DLD1 (cell line): ENCODE data around the gene CADPS.

Experiments used
- in situ Hi-C: cut with HindIII; loops from 2 replicates; pipeline ENCODE4 v1.10.0; 2017; ENCODE audit warnings: low sequenced_read_pairs

The CADPS gene

DNA sequence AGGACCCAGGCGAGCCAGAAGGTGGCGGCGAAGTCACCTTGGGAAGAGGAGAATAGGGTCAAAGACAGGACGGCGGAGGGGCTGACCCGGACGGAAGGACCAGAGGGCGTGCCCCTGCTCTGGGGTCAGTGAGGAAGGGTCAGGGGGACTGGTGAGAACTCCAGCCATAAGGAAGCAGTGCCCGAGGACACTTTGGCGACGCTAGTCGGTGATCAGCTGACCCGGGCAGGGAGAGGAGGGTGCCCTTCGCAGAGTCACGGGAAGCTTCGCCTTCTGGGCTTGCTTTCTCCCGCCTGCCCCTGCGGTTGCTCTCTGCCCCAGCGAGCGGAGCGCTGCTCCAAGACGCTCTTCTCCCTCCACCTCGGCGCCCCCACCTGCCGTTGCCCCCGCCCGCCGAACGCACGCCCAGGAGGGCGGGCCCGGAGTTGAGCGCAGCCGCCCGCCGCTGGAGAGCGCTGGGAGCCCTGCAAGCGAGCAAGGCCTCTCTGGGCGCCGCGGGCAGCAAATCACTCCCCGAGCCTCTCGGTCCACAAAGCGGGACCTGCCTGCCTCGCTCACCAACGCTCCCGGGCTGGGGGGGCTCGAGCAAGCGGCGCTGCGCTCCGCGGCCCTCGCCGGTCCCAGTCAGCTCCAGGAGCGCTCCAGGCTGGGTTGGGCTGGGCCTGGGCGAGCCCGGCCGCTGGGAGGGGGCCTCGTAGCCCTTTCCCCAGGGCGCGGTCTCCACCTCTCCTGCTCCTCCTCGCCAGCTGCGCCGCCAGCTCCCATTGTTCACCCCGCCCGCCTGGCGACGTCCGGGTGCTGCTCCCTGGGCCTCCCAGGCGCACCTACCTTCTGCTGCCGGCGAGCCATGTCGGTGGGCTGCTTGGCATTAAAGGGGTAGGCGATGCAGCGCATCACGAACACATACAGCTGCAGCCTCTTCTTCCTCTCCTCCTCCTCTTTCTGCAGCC lies 1.2 kb downstream of the CADPS start:
- in situ Hi-C loops: loop anchor here (25.0 kb wide), 1 partner anchor 313 kb away; no protein-coding TSS in a partner anchor

DNA sequence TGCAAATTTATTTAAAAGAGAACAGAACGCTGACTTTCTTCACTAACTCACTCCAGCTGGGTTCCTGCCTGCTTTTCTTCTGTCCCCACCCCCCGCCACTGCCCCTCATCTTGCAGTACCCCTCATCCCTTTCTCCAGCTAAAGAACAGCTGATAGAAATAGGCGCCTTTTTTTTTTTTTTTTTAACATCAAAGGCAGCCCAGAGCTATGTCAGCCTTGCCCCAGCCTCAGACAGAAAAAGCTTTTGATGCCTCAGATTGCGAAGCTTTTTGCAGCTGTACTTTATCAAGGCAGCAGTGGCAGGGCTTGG lies 1.8 kb downstream of the CADPS start:
- in situ Hi-C loops: loop anchor here (25.0 kb wide), 1 partner anchor 314 kb away; no protein-coding TSS in a partner anchor

DNA sequence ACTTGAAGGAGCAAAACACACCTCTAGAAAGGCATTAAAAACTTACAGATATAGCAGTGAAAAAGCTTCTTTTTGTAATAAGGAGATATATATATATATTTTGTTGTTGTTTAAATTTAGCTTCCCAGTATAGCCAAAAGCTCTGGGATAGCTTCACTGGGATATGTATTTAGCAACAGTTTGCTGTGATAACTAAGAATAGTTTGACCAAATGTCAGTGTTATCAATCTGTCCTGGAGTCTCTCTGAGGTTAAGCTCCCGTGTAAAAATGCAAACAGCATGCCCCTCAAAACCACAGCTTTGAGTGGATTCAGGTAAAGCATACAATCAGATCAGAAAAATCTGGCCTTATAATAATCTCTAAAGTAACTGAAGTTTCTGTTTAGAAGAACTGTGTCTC lies 2.9 kb downstream of the CADPS start:
- in situ Hi-C loops: loop anchor here (25.0 kb wide), 1 partner anchor 315 kb away; no protein-coding TSS in a partner anchor

DNA sequence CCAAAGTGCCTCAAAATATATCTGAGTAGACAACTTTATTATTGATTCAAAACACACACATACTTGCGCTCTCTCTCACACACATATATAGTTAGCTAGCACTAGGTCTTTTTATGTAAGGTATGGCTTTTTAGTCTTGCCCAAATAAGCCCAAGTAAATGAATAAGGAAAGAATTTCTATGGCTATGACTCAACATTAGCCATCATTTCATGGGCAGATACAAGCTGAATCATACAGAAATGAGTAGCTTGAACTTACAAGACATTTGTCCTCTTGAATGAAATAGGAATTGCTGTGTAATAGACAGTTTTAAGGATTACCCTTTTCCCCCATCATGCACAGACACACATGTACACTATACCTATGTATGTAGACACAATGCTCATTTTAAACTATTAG lies 4.9 kb downstream of the CADPS start:
- in situ Hi-C loops: loop anchor here (25.0 kb wide), 1 partner anchor 317 kb away; no protein-coding TSS in a partner anchor

DNA sequence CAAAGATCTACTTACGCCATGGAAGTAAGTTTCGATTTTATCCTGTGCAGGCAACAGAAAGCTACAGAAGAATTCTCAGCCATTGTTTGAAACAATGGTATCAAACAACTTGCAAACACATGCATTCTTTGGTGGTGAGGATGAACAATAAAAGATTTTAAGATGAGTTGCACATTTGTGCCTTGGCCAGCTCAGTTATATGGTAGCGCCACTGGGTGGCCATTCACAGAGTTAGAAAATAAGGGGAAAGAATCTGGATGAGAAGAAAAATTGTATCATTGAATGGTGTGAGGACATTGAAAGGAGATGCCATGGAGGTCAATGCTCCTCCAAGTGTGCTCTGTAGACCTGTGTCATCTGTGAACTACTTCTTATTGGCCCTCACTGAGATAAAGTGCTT lies 11.6 kb downstream of the CADPS start:
- in situ Hi-C loops: loop anchor here (25.0 kb wide), 1 partner anchor 324 kb away; no protein-coding TSS in a partner anchor

DNA sequence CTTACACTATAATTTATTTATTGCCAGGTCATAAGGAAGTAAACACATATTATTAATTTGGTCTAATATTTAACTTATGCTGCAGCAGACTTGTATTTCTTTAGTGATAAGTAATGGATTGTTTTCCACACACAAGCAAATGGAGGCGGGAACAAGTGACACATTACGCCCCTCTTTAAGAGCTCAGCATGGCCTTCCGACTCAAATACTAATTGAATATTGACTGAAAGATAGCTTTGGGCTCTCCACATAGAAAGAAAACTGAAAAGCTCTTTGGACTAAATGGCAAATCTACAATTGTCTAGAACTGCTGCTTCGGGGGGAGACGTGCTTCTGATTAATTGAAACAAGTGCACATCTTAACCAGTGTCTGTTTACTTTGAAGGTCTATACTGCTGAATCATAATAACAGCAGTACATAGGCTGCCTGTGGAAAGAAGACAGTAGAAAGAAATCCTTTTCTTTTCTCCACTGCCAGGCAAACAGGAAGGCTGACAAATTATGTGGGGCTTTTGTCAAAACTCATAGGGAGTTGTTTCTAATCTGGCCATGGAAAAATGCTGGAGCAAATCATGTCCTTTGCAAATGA lies 15.9 kb downstream of the CADPS start:
- in situ Hi-C loops: loop anchor here (25.0 kb wide), 1 partner anchor 328 kb away; no protein-coding TSS in a partner anchor

DNA sequence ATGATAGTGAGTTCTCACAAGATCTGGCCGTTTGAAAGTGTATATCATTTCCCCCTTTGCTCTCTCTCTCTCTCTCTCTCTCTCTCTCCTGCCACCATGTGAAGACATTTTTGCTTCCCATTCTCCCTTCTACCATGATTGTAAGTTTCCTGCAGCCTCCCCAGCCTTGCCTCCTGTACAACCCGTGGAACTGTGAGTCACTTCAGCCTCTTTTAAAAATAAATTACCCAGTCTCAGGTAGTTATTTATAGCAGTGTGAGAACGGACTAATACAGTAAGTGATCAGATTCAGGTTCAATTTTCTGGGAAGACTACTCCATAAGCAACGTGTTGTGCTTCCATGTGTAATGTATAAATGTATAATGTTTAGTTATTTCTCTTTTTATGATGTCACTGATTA lies 29.2 kb downstream of the CADPS start:
- in situ Hi-C loops: no loop called here

DNA sequence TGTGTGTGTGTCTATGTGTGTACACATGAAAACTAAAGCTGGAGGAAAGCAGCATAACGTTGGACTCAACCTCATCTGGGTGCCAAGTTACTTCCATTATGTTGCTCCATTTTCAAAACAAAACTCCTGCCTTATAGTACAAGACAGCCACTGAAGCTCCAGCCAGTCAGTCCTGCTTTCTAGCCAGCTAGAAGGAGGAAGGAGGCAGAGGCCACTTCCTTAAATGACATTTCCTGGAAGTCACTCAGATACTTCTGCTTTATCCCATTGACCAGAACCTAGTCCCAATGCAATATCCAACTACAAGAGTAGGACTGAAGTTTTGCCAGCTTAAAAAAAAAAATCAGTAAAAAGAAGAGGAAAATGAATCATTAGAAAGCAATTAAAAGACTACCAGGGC lies 31.7 kb downstream of the CADPS start:
- in situ Hi-C loops: no loop called here

DNA sequence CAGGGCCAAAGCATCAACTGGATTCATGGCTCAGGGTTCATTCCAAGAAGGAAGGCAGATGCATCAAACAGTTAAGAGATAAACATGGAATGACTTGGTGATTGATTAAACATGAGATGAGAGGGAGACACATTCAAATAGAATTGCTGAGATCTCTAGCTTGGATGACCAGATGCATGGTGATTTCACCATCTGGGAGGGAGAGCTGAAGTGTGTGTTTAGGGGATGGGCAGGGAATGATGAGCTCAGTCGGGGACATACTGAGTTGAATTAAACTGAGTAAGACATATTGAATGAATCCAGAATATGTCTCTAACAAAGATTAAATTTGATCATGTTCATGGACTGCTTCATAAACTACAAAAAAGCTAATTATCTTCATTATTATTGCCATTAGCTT lies 35.5 kb downstream of the CADPS start:
- in situ Hi-C loops: no loop called here

DNA sequence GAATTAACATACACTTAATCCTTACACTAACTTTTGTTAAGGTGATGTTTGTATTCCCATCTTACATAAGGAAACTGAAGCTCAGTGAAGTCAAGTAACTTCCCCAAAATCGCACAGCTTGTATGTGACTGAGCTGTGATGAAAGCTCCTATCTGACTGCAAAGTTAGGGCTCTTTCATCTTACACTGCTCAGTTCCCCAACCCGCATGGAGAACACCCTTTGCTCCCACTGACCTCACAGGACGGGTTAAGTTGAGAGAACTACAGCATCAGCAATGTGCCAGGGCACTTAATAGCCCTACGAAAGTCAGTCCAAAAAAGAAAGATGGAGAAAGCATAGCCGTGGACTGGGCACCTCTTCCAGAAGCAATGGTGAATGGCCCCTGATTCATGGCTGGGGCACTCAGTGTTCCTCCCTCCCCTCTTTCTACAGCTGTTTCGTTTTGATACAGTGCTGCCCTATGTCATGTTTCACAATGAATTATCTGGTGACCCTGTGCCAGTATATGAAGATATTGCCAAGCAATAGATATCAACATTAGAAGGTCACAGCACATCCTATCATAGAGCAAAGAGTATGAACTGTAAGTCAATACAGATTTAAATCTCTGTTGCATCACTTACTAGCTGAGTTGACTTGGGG lies 38.0 kb downstream of the CADPS start:
- in situ Hi-C loops: no loop called here

DNA sequence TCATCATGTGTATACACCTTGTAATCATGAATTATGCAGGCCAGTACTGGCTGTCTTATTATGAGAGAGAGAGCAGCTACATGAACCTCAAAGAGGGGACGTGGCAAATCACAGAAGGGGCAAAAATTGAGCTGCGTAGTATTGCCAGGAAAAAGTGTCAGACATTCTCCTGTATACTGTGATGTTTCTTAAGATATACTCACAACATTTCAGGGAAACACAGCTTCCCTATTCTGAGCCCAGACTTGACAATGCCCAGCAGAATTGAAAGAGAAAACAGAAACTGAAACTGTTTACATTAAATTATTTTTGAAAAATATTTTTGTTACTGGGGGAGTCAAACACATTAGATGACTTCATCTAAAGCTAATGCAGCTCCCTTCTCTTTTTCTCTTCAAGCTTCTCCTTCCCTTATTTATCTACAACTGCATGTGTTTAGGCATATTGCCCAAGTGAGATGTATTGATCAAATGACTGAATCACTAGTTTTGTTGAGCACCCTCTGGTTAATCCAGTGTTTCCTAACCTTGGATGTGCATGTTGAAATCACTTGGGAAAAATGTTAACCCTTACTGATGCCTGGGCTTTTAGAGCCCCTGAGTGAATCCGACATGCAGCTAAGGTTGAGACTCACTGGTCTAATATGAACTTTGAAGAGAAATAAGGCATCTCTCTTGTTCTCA lies 39.5 kb downstream of the CADPS start:
- in situ Hi-C loops: no loop called here

DNA sequence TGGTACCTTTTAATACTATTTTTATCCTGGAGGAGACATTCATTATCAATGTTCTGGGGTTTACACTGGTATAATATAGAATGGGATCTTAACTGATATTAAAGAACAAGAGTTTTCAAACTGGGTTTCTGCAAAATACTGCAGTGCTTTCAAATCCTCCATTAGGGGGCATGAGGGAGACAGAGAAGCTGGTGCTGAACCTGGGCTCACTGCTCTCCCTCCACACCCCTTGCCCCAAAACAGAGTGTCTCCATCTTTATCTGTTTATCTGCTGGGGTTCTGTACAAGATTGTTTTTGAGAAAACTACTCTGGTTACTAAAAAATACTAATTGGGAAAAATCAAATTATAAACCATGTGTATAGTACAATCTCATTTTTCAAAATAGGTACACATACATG lies 41.7 kb downstream of the CADPS start:
- in situ Hi-C loops: no loop called here

DNA sequence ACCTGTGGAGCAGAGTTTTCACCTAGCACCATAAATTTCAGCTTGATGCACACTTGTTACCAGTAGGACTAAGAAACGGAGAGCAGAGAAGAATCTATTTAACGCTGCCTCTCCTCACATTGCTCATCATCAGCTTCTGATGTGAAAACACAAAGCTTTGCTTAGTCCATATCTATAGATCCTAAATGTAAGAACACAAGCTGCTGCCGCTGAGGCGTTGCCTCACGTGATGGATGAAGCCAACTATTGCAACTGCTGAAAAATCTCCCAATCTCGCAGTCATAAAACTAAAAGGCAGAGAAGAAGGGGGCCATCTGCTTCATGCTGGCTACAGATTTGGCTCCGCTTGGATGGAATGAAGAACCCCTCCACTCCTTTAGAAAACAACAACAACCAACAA lies 42.7 kb downstream of the CADPS start:
- in situ Hi-C loops: no loop called here

DNA sequence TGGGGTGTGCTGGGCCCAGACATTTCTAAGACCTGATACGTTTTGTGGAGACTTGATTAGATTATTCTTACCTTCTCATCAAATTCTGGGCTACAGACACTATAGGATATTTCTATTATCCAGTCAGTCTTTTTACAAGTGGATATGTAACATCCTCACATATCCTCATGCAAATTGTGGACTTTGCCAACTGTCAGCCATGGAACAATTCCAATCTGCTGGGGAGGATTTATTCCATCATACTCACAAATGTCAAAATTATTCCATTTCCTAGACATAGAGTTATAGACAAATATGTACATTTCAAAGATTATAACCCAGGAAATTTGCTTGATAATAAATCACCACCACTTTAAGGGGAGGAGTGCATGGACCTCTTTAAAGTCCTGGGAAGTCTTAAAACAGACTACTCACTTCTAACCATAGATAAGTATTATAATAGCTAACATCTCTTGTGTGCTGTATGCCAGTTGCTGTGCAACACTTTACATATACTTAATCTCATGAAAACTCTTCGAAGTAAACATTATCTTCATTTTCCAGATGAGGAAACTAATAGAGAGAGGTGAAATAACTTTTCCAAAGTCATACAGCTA lies 44.4 kb downstream of the CADPS start:
- in situ Hi-C loops: no loop called here

DNA sequence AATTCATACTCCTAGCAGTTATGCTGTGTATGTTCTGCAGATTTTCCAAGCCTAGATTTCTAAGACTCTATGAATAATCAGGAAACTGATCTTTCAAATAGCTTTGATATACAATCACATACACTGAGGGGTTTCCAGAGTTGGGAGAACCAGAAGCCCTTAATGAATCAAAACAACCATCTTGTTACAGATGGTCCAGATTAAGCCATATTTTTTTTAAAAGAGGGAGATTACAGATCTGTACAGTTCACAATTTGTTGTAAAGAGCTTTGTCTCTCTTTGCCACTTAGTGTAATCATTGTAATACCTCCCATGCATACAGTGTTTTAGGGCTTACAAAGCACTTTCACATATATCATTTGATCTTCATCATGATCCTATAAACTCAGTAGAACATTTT lies 47.7 kb downstream of the CADPS start:
- in situ Hi-C loops: no loop called here

DNA sequence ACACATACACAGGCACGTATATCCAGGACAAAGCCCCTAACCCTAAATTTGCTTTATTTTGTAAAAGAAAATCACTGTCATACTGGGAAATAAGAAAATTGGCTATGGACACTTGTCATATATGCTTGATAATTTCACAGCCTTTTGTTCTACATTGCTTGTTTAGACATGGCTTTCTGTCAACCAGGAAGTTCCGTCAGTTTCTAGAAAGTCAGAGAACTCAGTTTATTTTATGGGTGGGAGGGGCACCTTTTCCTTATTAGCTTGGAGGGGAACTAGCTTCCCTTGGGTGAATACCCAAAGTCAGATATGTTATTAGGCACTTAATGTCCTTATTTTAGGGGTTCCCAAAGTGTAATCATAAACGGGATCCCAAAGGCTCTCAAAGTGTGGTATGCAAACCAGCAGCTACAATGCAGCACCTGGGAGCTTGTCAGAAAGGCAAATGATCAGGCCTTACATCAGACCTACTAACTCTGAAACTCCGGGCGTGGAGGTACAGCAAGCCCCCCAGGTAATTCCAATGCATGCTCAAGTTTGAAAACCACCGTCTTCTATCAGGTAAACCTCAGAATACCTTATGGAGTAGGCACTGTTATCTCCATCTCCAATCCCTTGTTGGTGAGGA lies 50.1 kb downstream of the CADPS start:
- in situ Hi-C loops: no loop called here

DNA sequence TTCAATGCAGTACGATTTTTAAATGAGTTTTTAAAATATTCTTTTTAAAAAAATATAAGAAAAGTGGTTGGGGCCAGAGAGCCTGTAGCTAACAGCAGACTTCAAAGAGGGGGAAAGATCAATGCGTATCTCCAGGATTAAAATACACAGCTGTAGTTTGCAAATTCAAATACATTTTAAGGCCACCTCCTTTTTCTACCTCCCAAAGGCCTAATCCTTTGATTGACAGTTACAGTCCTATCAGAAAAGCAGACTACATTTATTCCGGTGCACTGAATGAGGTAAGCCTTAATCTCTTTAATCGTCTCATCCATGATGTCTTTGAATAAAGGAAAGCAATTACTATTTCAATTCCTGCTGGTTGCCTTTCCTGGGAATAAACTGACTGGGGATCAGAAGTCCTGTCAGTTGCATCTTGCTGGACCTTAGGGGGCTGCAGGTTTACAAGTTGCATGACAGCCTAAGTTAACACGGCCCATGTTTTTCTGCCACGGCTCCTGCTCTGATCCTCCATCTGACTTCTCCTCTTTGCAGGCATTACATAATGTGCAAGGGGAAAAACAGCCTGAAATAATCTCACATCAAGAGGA lies 51.7 kb downstream of the CADPS start:
- in situ Hi-C loops: no loop called here

DNA sequence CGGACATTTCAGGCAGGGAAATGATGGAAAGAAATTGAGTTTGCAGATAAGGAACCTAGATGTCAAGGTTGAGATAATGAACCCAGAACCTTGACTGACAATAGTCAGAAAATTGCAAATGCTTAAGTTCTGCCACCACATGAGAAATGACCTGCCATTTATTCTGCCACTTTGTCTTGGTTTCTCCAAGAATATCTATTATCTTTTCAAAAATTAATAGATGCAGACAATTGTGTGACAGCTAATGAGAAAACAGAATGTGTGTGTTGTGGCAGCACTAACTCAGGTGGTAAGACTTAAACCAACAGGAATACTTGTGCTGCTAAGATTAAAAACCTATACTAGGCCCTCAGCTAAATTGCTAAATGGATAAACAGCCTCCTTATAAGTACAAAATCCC lies 52.3 kb downstream of the CADPS start:
- in situ Hi-C loops: no loop called here

DNA sequence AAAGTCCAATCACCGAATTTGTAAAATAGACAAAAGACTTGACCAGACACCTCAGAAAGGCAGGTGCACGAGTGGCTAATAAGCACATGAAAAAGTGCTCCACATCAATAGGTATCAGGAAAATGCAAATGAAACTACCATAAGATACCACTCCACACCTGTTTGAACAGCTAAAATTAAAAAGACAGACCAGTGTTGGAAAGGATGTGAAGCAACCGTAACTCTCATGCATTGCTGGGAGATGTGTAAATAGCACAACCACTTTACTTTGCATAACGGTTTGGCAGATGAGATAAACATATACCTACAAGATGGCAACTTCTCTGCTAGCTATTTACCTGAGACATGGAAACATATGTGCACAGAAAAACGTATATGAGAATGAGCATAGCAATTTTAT lies 56.9 kb downstream of the CADPS start:
- in situ Hi-C loops: no loop called here

DNA sequence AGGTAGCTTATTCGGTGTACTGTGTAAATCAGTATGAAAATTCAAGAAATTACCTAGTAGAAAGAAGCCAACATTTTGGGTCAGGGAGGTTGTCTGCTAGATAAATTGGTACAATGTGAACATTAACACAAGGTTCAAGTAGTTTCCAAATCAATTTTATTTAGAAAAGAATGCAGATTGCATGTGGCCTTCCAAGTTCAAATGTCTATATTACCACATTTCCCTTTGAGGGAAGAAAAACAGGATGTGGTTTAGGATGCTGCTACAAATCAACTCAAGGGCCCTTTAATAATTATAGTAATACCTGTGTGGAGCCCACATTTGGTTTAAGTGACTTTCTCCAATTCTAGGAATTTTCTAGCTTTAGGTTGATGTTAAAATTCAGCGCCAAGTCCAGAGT lies 57.5 kb downstream of the CADPS start:
- in situ Hi-C loops: no loop called here
